H9 (cell line): ENCODE results near the gene PPM1N. TPM values are rescaled to one million over a fixed set of nuclear protein-coding genes. Genes with fewer than 3 reads are reported as not detected.

Experiments
- DNase-seq: peaks from one replicate; pipeline ENCODE4 v3.0.0-alpha.2; 2017
- H2AFZ ChIP-seq: one replicate; pipeline ENCODE4 v1.6.1; 2013; ENCODE audit warnings: mild to moderate bottlenecking, low read length, control low read depth, moderate library complexity
- H2AK5ac ChIP-seq: 2 replicates; pipeline ENCODE4 v1.6.1; 2013; ENCODE audit warnings: low read length, control low read depth, mixed read lengths; ENCODE audit not compliant: insufficient read length
- H2BK120ac ChIP-seq: one replicate; pipeline ENCODE4 v1.6.1; 2013; ENCODE audit warnings: low read depth, mild to moderate bottlenecking, low read length, control low read depth, inconsistent platforms; ENCODE audit not compliant: poor library complexity, severe bottlenecking
- H2BK12ac ChIP-seq: 2 replicates; pipeline ENCODE4 v1.6.1; 2013; ENCODE audit warnings: low read length, control low read depth, mixed read lengths, low read depth; ENCODE audit not compliant: insufficient read length
- H2BK15ac ChIP-seq: 2 replicates; pipeline ENCODE4 v1.6.1; 2013; ENCODE audit warnings: low read depth, low read length, control low read depth
- H2BK20ac ChIP-seq: one replicate; pipeline ENCODE4 v1.6.1; 2013; ENCODE audit warnings: low read depth, mild to moderate bottlenecking, low read length, control low read depth, inconsistent platforms; ENCODE audit not compliant: poor library complexity, severe bottlenecking
- H2BK5ac ChIP-seq: 2 replicates; pipeline ENCODE4 v1.6.1; 2013; ENCODE audit warnings: low read length, control low read depth, mixed read lengths; ENCODE audit not compliant: insufficient read length
- H3K14ac ChIP-seq: 2 replicates; pipeline ENCODE4 v1.6.1; 2013; ENCODE audit warnings: low read length, control low read depth; ENCODE audit not compliant: insufficient read depth
- H3K18ac ChIP-seq: 2 replicates; pipeline ENCODE4 v1.6.1; 2013; ENCODE audit warnings: low read depth, mild to moderate bottlenecking, mixed read lengths, low read length, control low read depth; ENCODE audit not compliant: insufficient read length
- H3K23ac ChIP-seq: 2 replicates; pipeline ENCODE4 v1.6.1; 2013; ENCODE audit warnings: low read length, control low read depth, mixed read lengths, low read depth; ENCODE audit not compliant: insufficient read length
- H3K23me2 ChIP-seq: 2 replicates; pipeline ENCODE4 v1.6.1; 2013; ENCODE audit warnings: low read depth, mild to moderate bottlenecking, mixed read lengths, low read length, control low read depth; ENCODE audit not compliant: insufficient read length, poor library complexity, severe bottlenecking
- H3K27ac ChIP-seq: 2 replicates; pipeline ENCODE4 v1.5.1; 2013; ENCODE audit warnings: low read length, control low read depth, mixed read lengths, low read depth; ENCODE audit not compliant: insufficient read length
- H3K27me3 ChIP-seq: 2 replicates; pipeline ENCODE4 v1.6.1; 2013; ENCODE audit warnings: low read length, control low read depth, inconsistent platforms; ENCODE audit not compliant: insufficient read depth
- H3K4ac ChIP-seq: 2 replicates; pipeline ENCODE4 v1.6.1; 2013; ENCODE audit warnings: low read depth, mild to moderate bottlenecking, control low read depth, inconsistent platforms, low read length, moderate library complexity
- H3K4me1 ChIP-seq: 2 replicates; pipeline ENCODE4 v1.6.1; 2013; ENCODE audit warnings: low read length, control low read depth, inconsistent platforms; ENCODE audit not compliant: insufficient read depth
- H3K4me2 ChIP-seq: 2 replicates; pipeline ENCODE4 v1.6.1; 2013; ENCODE audit warnings: low read length, control low read depth, mixed read lengths; ENCODE audit not compliant: insufficient read length, insufficient read depth
- H3K56ac ChIP-seq: 2 replicates; pipeline ENCODE4 v1.6.1; 2013; ENCODE audit warnings: low read depth, mild to moderate bottlenecking, mixed read lengths, low read length, control low read depth; ENCODE audit not compliant: insufficient read length
- H3K79me1 ChIP-seq: 2 replicates; pipeline ENCODE4 v1.6.1; 2013; ENCODE audit warnings: low read depth, mild to moderate bottlenecking, moderate library complexity, low read length, control low read depth, inconsistent platforms; ENCODE audit not compliant: insufficient read depth, poor library complexity, severe bottlenecking
- H3K79me2 ChIP-seq: 2 replicates; pipeline ENCODE4 v1.6.1; 2013; ENCODE audit warnings: low read length, control low read depth, inconsistent platforms; ENCODE audit not compliant: insufficient read depth
- H3K9ac ChIP-seq: 2 replicates; pipeline ENCODE4 v1.6.1; 2013; ENCODE audit warnings: low read length, control low read depth, mixed read lengths; ENCODE audit not compliant: insufficient read length; ENCODE audit errors: extremely low read depth
- H3K9me3 ChIP-seq: one replicate; pipeline ENCODE4 v1.6.1; 2013; ENCODE audit warnings: low read depth, low read length, inconsistent platforms; ENCODE audit not compliant: control insufficient read depth
- H3T11ph ChIP-seq: one replicate; pipeline ENCODE4 v1.6.1; 2013; ENCODE audit warnings: mild to moderate bottlenecking, low read length, control low read depth, inconsistent platforms
- H4K20me1 ChIP-seq: one replicate; pipeline ENCODE4 v1.6.1; 2013; ENCODE audit not compliant: control insufficient read depth, insufficient read length, insufficient read depth
- H4K5ac ChIP-seq: 2 replicates; pipeline ENCODE4 v1.6.1; 2013; ENCODE audit warnings: low read depth, mild to moderate bottlenecking, mixed read lengths, low read length, control low read depth; ENCODE audit not compliant: insufficient read length
- H4K8ac ChIP-seq: replicated peaks from 2 replicates; pipeline ENCODE4 v1.6.1; 2013; ENCODE audit warnings: low read length, control low read depth, mixed read lengths, low read depth; ENCODE audit not compliant: insufficient read length
- H4K91ac ChIP-seq: 2 replicates; pipeline ENCODE4 v1.6.1; 2013; ENCODE audit warnings: low read depth, mild to moderate bottlenecking, moderate library complexity, mixed read lengths, low read length, control low read depth; ENCODE audit not compliant: insufficient read length
- H3K27ac Mint-ChIP-seq, 3 experiments: 2 replicates in 2 of 3; 3 replicates in 1 of 3; pipeline ENCODE4 v1.8.0; 2020 to 2021; ENCODE audit warnings: mixed read lengths in 3 of 3, mild to moderate bottlenecking in 1 of 3, moderate library complexity in 1 of 3
- H3K27me3 Mint-ChIP-seq: 2 replicates; pipeline ENCODE4 v1.8.0; 2021; ENCODE audit warnings: low read depth, mild to moderate bottlenecking, moderate library complexity, mixed read lengths
- H3K36me3 Mint-ChIP-seq, 3 experiments: 2 replicates in 2 of 3; 3 replicates in 1 of 3; pipeline ENCODE4 v1.8.0; 2020 to 2021; ENCODE audit warnings: low read depth in 3 of 3, mixed read lengths in 3 of 3; ENCODE audit not compliant: insufficient read depth in 1 of 3
- H3K4me1 Mint-ChIP-seq, 2 experiments: 2 replicates each; pipeline ENCODE4 v1.8.0; 2020; ENCODE audit warnings: mixed read lengths in 2 of 2
- H3K4me3 Mint-ChIP-seq, 2 experiments: 2 replicates in 1 of 2; 3 replicates in 1 of 2; pipeline ENCODE4 v1.8.0; 2020 to 2021; ENCODE audit warnings: mild to moderate bottlenecking in 2 of 2, mixed read lengths in 2 of 2, moderate library complexity in 1 of 2
- H3K9me3 Mint-ChIP-seq, 2 experiments: 2 replicates in 1 of 2; 3 replicates in 1 of 2; pipeline ENCODE4 v1.8.0; 2020; ENCODE audit warnings: mild to moderate bottlenecking in 2 of 2, mixed read lengths in 2 of 2, moderate library complexity in 1 of 2
- CTCF ChIP-seq: fragments of 200-600 bp; sonication (generic); conservative IDR thresholded peaks from 3 replicates; pipeline ENCODE4 v1.8.0; 2021; ENCODE audit warnings: antibody characterized with exemption, mild to moderate bottlenecking
- WGBS: extraction: QIAGEN DNeasy Blood & Tissue Kit; methylation state at CpG from one replicate; pipeline ENCODE4 v1.1.7; 2013; ENCODE audit warnings: missing lambda C conversion rate, low lambda C conversion rate, mixed read lengths; ENCODE audit not compliant: insufficient read length; ENCODE audit errors: extremely low coverage; 5-methylcytosine and 5-hydroxymethylcytosine counted together
- total RNA-seq: library from RNA; stranded (reverse); gene quantifications from 2 replicates; pipeline ENCODE4 v1.2.1, GENCODE V29; 2021

PPM1N gene
- total RNA-seq, 1 experiment from 2014 or later, result 7.7 TPM

DNA sequence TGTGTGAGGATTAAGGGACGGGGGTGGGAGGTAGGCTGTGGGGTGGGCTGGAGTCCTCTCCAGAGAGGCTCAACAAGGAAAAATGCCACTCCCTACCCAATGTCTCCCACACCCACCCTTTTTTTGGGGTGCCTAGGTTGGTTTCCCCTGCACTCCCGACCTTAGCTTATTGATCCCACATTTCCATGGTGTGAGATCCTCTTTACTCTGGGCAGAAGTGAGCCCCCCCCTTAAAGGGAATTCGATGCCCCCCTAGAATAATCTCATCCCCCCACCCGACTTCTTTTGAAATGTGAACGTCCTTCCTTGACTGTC, 24.9 kb upstream of the PPM1N start:
- Histone ChIP-seq H3K14ac (no peak overlapping the region), H2AFZ (no peak overlapping the region), H3K23ac (no peak overlapping the region), H2AK5ac (no peak overlapping the region), H3K9me3 (no peaks in the 10 kb centered on the region), H3K27ac (no peak overlapping the region), H3K4me2 (no peak overlapping the region), H3K18ac (no peak overlapping the region), H2BK5ac (no peak overlapping the region), H3K9ac (no peak overlapping the region), H3K4me1 (no peaks in the 10 kb centered on the region), H2BK20ac (no peak overlapping the region), H2BK15ac (no peak overlapping the region), H4K91ac (no peak overlapping the region), H3K79me1 (no peaks in the 10 kb centered on the region), H4K5ac (no peak overlapping the region), H4K8ac (no peak overlapping the region), H3K27me3 (no peaks in the 10 kb centered on the region), H3K56ac (no peak overlapping the region), H4K20me1 (no peaks in the 10 kb centered on the region), H3K23me2 (peaks cover 10% of the 10 kb centered on the region), H2BK12ac (no peak overlapping the region), H3K4ac (no peak overlapping the region), H2BK120ac (no peak overlapping the region), H3T11ph (no peak overlapping the region), H3K79me2 (no peaks in the 10 kb centered on the region)
- Mint-ChIP-seq H3K4me3 (peak overlapping the region in 1 of 2 experiments; percentile 78; a peak in 3 of 5 replicates), H3K9me3 (no peaks in the 10 kb centered on the region; a peak in 1 of 5 replicates), H3K36me3 (peaks cover 0 to 11% (median 0%) of the 10 kb centered on the region in 3 experiments; a peak in 1 of 7 replicates), H3K4me1 (peaks cover 31 to 58% of the 10 kb centered on the region in 2 experiments), H3K27me3 (peaks cover 11% of the 10 kb centered on the region), H3K27ac (no peak overlapping the region)
- TF ChIP-seq CTCF, result no peak
- WGBS, result no CpG with 5 or more reads among the region's 5 CpGs
- no peak for DNase-seq
